ENCODE results near the gene RNF111. TPM values are rescaled to one million over a fixed set of nuclear protein-coding genes. Genes with fewer than 3 reads are reported as not detected.

The RNF111 gene
- total and polyA plus RNA-seq, 9 of the 15 experiments (the other 6 are each of a cell fraction or from before 2014, with no cell fraction given), result 7.9 to 26.0 (median 14.4) TPM

DNA sequence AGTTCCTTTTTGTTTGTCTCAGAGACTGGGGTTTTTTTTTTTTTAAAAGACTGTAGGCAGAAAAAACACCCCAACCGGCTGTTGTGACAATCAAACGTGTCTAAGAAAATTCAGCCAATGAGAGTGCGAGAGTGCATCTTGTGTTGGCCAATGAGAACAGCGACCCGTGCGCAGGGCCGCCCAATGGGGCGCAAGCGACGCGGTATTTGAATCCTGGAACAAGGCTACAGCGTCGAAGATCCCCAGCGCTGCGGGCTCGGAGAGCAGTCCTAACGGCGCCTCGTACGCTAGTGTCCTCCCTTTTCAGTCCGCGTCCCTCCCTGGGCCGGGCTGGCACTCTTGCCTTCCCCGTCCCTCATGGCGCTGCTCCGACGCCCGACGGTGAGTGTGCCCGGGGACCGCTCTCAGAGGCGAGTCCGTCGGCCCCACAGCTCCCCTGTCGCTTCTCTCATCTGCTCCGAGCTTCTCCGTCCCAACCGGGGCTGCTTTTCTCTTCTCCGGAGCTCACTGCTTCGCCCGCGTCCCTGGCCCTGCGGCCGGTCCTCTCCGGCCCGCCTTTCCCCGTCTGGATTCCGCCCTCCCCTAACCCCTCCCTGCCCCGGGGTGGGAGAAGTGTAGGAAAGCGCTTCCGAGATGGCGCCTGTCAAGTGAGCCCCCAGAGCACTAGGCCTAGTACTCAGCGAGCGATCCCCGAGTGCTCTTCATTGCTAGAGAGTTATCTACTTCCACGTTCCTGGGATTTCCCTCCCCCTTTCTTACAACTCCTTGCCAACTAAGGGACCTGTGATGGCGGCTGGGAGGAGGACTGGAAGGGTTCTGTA is 117.7 kb downstream of the RNF111 start, which contains the start of gene CCNB2:
Gene CCNB2, plus strand, starts transcription at position 235 of the 821 bp plus-strand sequence. Its CDS starts 123 bp downstream, at position 358.
- peak within 1 kb of the TSS; percentile 87 for H3K4me2 ChIP-seq (ENCODE audit: insufficient read depth, low read length)
- peak within 1 kb of the TSS; percentile 95 for H2AFZ ChIP-seq (ENCODE audit: low read depth, low read length)
- intact Hi-C loops (cut with micrococcal nuclease) (loop anchor here (5.0 kb wide), 1 partner anchor 118 kb away; the partner anchor contains the start of gene RNF111), in situ Hi-C loops (cut with MboI) (no loop called here)
- H3K9me3 ChIP-seq (replicated peaks; ENCODE audit: control insufficient read depth, insufficient read depth, low read depth, low read length), result no peaks in the 10 kb centered on the region
- peaks cover 0 to 7% of the 10 kb centered on the region in 2 experiments; a peak in 3 of 5 replicates for H3K4me1 ChIP-seq (replicated peaks in 1 of 2; ENCODE audit: control insufficient read depth in 2 of 2, insufficient read depth in 2 of 2, low read length in 2 of 2)
- peak within 1 kb of the TSS; percentile 97 for H3K9ac ChIP-seq (ENCODE audit: insufficient read depth in 1 of 2, low read depth in 2 of 2, low read length in 2 of 2)
- CTCF ChIA-PET (ENCODE audit: low intra/inter-chr PET ratio), result no interaction called here
- POLR2A ChIA-PET, result interaction anchor here (0.5 to 4.6 kb wide), 6 partner anchors 12 to 622 kb away, joined by 3 to 27 read pairs (median 4); no protein-coding TSS in a partner anchor
- BruUV-seq (replicated peaks), result no TSS peak
- peaks cover 33% of the 10 kb centered on the region for H3K36me3 ChIP-seq (ENCODE audit: control insufficient read depth, insufficient read depth, low read length)
- peak; percentile 96 to 97 (median 96) for DNase-seq (ENCODE audit: extremely low read depth in 1 of 4, low spot score in 3 of 4)
- H3K27me3 ChIP-seq (ENCODE audit: control insufficient read depth in 2 of 2, insufficient read depth in 2 of 2, low read length in 2 of 2), result no peaks in the 10 kb centered on the region
- no peaks in the 10 kb centered on the region; the same call in 1 of the 2 replicates for H4K20me1 ChIP-seq (replicated peaks; ENCODE audit: control insufficient read depth, insufficient read depth, low read length)
- peak; percentile 95 for FAIRE-seq
- no peaks in the 10 kb centered on the region for H3K9me1 ChIP-seq (ENCODE audit: control insufficient read depth, insufficient read depth, low read length)
- peak within 1 kb of the TSS; percentile 95 for H3K27ac ChIP-seq (ENCODE audit: extremely low read depth, low read depth, low read length)
- peak; percentile 99 for ATAC-seq
- H3K79me2 ChIP-seq (ENCODE audit: control insufficient read depth, insufficient read depth, low read length), result peaks cover 36% of the 10 kb centered on the region
- WGBS (ENCODE audit: insufficient coverage, low coverage, missing lambda C conversion rate), result under 1% methylated on average over 50 of the region's 57 CpGs
- H3K4me3 ChIP-seq, result peak within 1 kb of the TSS; percentile 82
- TF ChIP-seq KLF1 (tag; IDR thresholded peaks at IDR 0.05) (no peak), IRF2 (CRISPR knock-in tag; IDR thresholded peaks at IDR 0.05) (no peak), ZNF695 (CRISPR knock-in tag; IDR thresholded peaks at IDR 0.05) (no peak), GABPB1 (CRISPR knock-in tag; IDR thresholded peaks at IDR 0.05) (peak; percentile 82), SRSF7 (optimal IDR thresholded peaks at IDR 0.05; ENCODE audit: low read depth, low read length) (no peak), CTBP1 (IDR thresholded peaks at IDR 0.05; ENCODE audit: borderline replicate concordance) (peak; percentile 46; the same call in 1 of the 2 replicates), JUNB (CRISPR knock-in tag; conservative IDR thresholded peaks at IDR 0.05) (no peak), ZNF444 (CRISPR knock-in tag; IDR thresholded peaks at IDR 0.05) (no peak), SREBF2 (CRISPR knock-in tag; IDR thresholded peaks at IDR 0.05) (no peak)
- TF ChIP-seq, protein P1, sequence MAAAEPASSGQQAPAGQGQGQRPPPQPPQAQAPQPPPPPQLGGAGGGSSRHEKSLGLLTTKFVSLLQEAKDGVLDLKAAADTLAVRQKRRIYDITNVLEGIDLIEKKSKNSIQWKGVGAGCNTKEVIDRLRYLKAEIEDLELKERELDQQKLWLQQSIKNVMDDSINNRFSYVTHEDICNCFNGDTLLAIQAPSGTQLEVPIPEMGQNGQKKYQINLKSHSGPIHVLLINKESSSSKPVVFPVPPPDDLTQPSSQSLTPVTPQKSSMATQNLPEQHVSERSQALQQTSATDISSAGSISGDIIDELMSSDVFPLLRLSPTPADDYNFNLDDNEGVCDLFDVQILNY (CRISPR knock-in tag; IDR thresholded peaks at IDR 0.05), result peak; percentile 86
- TF ChIP-seq, protein P2, sequence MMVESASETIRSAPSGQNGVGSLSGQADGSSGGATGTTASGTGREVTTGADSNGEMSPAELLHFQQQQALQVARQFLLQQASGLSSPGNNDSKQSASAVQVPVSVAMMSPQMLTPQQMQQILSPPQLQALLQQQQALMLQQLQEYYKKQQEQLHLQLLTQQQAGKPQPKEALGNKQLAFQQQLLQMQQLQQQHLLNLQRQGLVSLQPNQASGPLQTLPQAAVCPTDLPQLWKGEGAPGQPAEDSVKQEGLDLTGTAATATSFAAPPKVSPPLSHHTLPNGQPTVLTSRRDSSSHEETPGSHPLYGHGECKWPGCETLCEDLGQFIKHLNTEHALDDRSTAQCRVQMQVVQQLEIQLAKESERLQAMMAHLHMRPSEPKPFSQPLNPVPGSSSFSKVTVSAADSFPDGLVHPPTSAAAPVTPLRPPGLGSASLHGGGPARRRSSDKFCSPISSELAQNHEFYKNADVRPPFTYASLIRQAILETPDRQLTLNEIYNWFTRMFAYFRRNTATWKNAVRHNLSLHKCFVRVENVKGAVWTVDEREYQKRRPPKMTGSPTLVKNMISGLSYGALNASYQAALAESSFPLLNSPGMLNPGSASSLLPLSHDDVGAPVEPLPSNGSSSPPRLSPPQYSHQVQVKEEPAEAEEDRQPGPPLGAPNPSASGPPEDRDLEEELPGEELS (CRISPR knock-in tag; IDR thresholded peaks at IDR 0.05; ENCODE audit: borderline replicate concordance), result peak; percentile 15; the same call in 1 of the 2 replicates
- TF ChIP-seq, protein P3, sequence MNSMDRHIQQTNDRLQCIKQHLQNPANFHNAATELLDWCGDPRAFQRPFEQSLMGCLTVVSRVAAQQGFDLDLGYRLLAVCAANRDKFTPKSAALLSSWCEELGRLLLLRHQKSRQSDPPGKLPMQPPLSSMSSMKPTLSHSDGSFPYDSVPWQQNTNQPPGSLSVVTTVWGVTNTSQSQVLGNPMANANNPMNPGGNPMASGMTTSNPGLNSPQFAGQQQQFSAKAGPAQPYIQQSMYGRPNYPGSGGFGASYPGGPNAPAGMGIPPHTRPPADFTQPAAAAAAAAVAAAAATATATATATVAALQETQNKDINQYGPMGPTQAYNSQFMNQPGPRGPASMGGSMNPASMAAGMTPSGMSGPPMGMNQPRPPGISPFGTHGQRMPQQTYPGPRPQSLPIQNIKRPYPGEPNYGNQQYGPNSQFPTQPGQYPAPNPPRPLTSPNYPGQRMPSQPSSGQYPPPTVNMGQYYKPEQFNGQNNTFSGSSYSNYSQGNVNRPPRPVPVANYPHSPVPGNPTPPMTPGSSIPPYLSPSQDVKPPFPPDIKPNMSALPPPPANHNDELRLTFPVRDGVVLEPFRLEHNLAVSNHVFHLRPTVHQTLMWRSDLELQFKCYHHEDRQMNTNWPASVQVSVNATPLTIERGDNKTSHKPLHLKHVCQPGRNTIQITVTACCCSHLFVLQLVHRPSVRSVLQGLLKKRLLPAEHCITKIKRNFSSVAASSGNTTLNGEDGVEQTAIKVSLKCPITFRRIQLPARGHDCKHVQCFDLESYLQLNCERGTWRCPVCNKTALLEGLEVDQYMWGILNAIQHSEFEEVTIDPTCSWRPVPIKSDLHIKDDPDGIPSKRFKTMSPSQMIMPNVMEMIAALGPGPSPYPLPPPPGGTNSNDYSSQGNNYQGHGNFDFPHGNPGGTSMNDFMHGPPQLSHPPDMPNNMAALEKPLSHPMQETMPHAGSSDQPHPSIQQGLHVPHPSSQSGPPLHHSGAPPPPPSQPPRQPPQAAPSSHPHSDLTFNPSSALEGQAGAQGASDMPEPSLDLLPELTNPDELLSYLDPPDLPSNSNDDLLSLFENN (IDR thresholded peaks at IDR 0.05; ENCODE audit: low read depth in 2 of 2, low read length in 2 of 2), result peak in 1 of 2 experiments; percentile 69; a peak in 1 of 4 replicates
- TF ChIP-seq, protein P4, sequence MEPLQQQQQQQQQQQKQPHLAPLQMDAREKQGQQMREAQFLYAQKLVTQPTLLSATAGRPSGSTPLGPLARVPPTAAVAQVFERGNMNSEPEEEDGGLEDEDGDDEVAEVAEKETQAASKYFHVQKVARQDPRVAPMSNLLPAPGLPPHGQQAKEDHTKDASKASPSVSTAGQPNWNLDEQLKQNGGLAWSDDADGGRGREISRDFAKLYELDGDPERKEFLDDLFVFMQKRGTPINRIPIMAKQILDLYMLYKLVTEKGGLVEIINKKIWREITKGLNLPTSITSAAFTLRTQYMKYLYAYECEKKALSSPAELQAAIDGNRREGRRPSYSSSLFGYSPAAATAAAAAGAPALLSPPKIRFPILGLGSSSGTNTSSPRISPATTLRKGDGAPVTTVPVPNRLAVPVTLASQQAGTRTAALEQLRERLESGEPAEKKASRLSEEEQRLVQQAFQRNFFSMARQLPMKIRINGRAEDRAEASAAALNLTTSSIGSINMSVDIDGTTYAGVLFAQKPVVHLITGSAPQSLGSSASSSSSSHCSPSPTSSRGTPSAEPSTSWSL (CRISPR knock-in tag; IDR thresholded peaks at IDR 0.05; ENCODE audit: borderline replicate concordance), result no peak

Data from K562 (cell line).